LNCAP (cell line): ENCODE results near the gene ST6GALNAC3.

ENCODE experiments used
- CTCF ChIP-seq: fragments of 450-650 bp; IDR thresholded peaks from 2 replicates; pipeline ENCODE4 v1.5.1; 2017; ENCODE audit warnings: mild to moderate bottlenecking

ST6GALNAC3 gene

GRCh38 chr1:76330991-76331603 is 256.6 kb downstream of the ST6GALNAC3 start:
- TF ChIP-seq CTCF, result peak; percentile 95

- TF ChIP-seq CTCF, result no peak
Measured at GRCh38 chr1:76335882-76336281, 261.3 kb downstream of the ST6GALNAC3 start.

GRCh38 chr1:76336931-76337371 is 262.4 kb downstream of the ST6GALNAC3 start:
- no peak for TF ChIP-seq CTCF

GRCh38 chr1:76337542-76338219 is 263.1 kb downstream of the ST6GALNAC3 start:
- TF ChIP-seq CTCF, result no peak

DNA sequence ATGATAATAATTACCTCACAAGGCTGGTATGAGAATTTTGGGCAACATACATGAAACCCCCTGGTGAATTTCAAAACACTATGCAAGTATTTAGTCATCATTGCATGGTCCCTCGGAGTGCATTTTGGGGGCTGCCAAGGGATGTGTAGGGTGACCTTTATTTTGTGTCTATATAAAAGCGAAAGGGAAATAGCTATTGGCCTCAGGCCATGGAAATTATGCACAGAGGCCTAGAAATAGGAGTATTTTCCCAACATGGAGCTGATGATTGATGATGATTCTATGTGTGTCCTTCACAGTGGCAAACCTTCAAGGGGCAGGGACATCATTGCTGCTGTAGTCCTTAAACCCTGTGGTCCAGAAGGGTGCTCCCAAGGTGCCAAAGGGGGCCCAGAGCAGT is 265.5 kb downstream of the ST6GALNAC3 start:
- no peak for TF ChIP-seq CTCF

DNA sequence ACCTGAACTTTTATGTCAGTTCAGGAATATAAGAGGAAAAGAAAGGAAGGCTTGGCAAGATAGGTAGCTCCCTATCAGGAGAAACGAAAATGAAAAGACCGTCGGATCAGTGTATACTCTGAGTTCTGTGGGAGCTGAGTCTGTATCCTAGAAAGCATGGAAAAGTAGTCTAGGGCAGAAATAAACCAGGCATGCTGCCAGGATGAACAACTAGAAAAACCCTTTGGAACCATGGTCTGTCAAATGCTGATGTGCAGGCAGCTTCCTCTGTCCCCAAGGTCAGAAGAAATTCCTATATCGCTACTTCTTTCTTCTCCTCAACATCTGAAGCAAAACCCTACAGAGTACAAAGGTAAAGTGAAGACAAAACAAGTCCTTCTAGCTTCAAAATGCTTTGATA is 268.8 kb downstream of the ST6GALNAC3 start:
- no peak for TF ChIP-seq CTCF

- no peak for TF ChIP-seq CTCF
Measured at GRCh38 chr1:76351655-76352054, 277.1 kb downstream of the ST6GALNAC3 start.
